Measurements from ENCODE around the gene LMNA.

The LMNA gene

GRCh38 chr1:156134716-156135435, 20.4 kb downstream of the LMNA start:
- H3K4me3 ChIP-seq (ENCODE audit: low read depth, low read length), result no peak overlapping the region
- H3K9ac ChIP-seq (ENCODE audit: low read depth, low read length), result no peak overlapping the region
- H3K9me3 ChIP-seq (ENCODE audit: control insufficient read depth, insufficient read depth, low read length), result no peaks in the 10 kb centered on the region
- H3K36me3 ChIP-seq (ENCODE audit: control insufficient read depth, insufficient read depth, low read length), result peaks cover 49% of the 10 kb centered on the region
- H3K4me1 ChIP-seq (ENCODE audit: control insufficient read depth, insufficient read depth, low read length), result peaks cover 3% of the 10 kb centered on the region
- no peak overlapping the region for H3K27ac ChIP-seq (ENCODE audit: low read depth, low read length)
- H3K27me3 ChIP-seq (ENCODE audit: control insufficient read depth, insufficient read depth, low read length), result no peaks in the 10 kb centered on the region

DNA sequence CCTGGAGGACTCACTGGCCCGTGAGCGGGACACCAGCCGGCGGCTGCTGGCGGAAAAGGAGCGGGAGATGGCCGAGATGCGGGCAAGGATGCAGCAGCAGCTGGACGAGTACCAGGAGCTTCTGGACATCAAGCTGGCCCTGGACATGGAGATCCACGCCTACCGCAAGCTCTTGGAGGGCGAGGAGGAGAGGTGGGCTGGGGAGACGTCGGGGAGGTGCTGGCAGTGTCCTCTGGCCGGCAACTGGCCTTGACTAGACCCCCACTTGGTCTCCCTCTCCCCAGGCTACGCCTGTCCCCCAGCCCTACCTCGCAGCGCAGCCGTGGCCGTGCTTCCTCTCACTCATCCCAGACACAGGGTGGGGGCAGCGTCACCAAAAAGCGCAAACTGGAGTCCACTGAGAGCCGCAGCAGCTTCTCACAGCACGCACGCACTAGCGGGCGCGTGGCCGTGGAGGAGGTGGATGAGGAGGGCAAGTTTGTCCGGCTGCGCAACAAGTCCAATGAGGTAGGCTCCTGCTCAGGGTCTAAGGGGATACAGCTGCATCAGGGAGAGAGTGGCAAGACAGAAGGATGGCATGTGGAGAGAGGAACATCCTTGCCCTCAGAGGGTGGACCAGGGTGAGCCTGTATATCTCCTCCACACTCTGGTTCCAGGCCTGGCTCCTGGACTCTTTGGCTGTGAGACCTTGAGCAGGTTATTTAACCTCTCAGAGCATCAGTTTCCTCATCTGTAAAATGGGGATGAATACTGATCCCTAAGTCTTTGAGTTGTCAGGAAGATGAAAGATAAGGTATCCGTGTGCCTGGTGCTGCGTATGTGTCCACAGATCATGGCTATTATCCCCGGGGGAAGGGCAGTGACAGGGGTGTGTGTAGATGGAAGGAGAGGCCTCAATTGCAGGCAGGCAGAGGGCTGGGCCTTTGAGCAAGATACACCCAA, 21.7 kb downstream of the LMNA start:
- peaks cover 49% of the 10 kb centered on the region for H3K36me3 ChIP-seq (ENCODE audit: control insufficient read depth, insufficient read depth, low read length)
- H3K4me1 ChIP-seq (ENCODE audit: control insufficient read depth, insufficient read depth, low read length), result no peaks in the 10 kb centered on the region
- H3K9ac ChIP-seq (ENCODE audit: low read depth, low read length), result no peak overlapping the region
- no peaks in the 10 kb centered on the region for H3K27me3 ChIP-seq (ENCODE audit: control insufficient read depth, insufficient read depth, low read length)
- H3K9me3 ChIP-seq (ENCODE audit: control insufficient read depth, insufficient read depth, low read length), result no peaks in the 10 kb centered on the region
- H3K27ac ChIP-seq (ENCODE audit: low read depth, low read length), result no peak overlapping the region
- H3K4me3 ChIP-seq (ENCODE audit: low read depth, low read length), result no peak overlapping the region

- peaks cover 49% of the 10 kb centered on the region for H3K36me3 ChIP-seq (ENCODE audit: control insufficient read depth, insufficient read depth, low read length)
- H3K4me1 ChIP-seq (ENCODE audit: control insufficient read depth, insufficient read depth, low read length), result peaks cover 6% of the 10 kb centered on the region; the same call in 1 of the 2 replicates
- no peak overlapping the region for H3K4me3 ChIP-seq (ENCODE audit: low read depth, low read length)
- no peak overlapping the region for H3K9ac ChIP-seq (ENCODE audit: low read depth, low read length)
- no peaks in the 10 kb centered on the region for H3K27me3 ChIP-seq (ENCODE audit: control insufficient read depth, insufficient read depth, low read length)
- H3K9me3 ChIP-seq (ENCODE audit: control insufficient read depth, insufficient read depth, low read length), result no peaks in the 10 kb centered on the region
- no peak overlapping the region for H3K27ac ChIP-seq (ENCODE audit: low read depth, low read length)
Measured at GRCh38 chr1:156136970-156137483, 22.5 kb downstream of the LMNA start.

DNA sequence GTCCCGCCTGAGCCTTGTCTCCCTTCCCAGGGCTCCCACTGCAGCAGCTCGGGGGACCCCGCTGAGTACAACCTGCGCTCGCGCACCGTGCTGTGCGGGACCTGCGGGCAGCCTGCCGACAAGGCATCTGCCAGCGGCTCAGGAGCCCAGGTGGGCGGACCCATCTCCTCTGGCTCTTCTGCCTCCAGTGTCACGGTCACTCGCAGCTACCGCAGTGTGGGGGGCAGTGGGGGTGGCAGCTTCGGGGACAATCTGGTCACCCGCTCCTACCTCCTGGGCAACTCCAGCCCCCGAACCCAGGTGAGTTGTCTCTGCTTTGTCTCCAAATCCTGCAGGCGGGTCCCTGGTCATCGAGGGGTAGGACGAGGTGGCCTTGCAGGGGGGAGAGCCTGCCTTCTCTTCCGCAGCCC, 24.0 kb downstream of the LMNA start:
- Histone ChIP-seq H3K36me3 (ENCODE audit: control insufficient read depth, insufficient read depth, low read length) (peaks cover 49% of the 10 kb centered on the region), H3K9ac (ENCODE audit: low read depth, low read length) (no peak overlapping the region), H3K27ac (ENCODE audit: low read depth, low read length) (no peak overlapping the region), H3K9me3 (ENCODE audit: control insufficient read depth, insufficient read depth, low read length) (no peaks in the 10 kb centered on the region), H3K4me1 (ENCODE audit: control insufficient read depth, insufficient read depth, low read length) (peaks cover 6% of the 10 kb centered on the region; the same call in 1 of the 2 replicates), H3K27me3 (ENCODE audit: control insufficient read depth, insufficient read depth, low read length) (no peaks in the 10 kb centered on the region), H3K4me3 (ENCODE audit: low read depth, low read length) (no peak overlapping the region)

DNA sequence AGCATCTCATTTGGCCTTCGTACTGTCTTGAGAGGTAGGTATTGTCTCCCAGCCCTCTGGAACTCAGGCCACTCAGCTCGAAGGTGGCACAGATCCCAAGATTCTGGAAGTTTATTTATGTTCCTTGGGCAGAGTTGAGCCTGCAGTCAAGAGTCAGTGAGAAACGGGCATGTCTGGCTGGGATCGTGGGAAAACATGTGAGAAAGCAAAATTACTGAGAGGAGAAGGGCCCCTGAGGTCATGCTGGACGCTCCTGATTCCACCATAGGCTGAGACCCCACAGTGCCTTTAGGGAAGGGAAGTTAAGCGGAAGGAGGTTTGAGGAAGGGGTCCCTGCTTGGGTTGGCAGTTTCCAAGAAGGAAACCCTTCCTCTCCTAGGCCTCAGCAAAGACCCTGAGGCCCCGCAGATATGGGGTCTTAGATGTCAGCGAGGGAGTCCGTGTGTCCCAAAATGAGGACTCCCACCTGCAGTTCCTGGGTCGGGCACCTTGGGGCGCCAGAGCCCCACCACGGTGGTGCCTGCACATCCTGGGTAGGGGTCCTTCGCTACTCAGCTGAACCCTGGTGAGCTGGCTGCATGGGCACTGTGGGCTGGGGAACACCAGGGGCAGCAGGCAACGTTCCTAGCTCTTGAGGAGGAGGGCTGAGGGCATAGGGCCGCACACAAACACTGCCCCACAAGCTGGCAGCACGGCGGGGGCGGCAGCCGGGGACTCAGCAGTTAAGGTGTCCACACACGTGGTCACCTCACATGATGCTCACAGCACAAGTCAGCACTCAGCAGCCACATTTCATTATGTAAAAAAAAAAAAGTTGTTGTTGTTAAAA, 26.6 kb downstream of the LMNA start:
- Histone ChIP-seq H3K9me3 (ENCODE audit: control insufficient read depth, insufficient read depth, low read length) (no peaks in the 10 kb centered on the region), H3K9ac (ENCODE audit: low read depth, low read length) (no peak overlapping the region), H3K4me1 (ENCODE audit: control insufficient read depth, insufficient read depth, low read length) (peaks cover 10% of the 10 kb centered on the region), H3K36me3 (ENCODE audit: control insufficient read depth, insufficient read depth, low read length) (peaks cover 25% of the 10 kb centered on the region), H3K4me3 (ENCODE audit: low read depth, low read length) (no peak overlapping the region), H3K27ac (ENCODE audit: low read depth, low read length) (peak overlapping the region; percentile 18), H3K27me3 (ENCODE audit: control insufficient read depth, insufficient read depth, low read length) (no peaks in the 10 kb centered on the region)

DNA sequence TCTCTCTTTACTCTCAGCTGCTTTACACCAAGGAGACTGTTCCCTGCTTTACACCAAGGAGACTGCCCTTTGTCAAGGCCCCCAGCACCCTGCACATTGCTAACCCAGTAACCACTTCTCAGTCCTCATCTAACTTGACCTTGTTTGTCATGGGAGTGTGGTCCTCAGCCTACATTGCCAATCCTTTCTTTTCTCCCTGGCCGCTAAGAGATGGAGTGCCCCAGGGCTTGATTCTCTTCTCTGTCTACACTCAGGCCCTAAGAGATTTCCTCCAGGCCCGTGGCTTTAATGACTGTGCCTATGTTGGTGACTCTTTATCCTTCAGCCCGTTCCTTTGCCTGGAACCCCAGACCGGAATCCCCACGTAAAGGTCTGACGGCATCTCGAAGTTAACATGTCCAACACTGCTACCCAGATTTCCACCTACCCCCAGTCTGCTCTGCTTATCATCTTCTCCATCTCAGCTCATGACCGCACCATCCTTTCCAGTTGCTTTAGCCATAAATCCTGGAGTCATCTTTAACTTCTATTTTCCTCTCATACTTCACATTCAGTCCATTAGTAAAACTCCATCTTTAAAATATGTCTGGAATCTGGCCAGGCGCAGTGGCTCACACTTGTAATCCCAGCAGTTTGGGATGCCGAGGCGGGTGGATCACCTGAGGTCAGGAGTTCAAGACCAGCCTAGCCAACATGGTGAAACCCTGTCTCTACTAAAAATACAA, 29.4 kb downstream of the LMNA start:
- Histone ChIP-seq H3K27ac (ENCODE audit: low read depth, low read length) (no peak overlapping the region), H3K9ac (ENCODE audit: low read depth, low read length) (no peak overlapping the region)

DNA sequence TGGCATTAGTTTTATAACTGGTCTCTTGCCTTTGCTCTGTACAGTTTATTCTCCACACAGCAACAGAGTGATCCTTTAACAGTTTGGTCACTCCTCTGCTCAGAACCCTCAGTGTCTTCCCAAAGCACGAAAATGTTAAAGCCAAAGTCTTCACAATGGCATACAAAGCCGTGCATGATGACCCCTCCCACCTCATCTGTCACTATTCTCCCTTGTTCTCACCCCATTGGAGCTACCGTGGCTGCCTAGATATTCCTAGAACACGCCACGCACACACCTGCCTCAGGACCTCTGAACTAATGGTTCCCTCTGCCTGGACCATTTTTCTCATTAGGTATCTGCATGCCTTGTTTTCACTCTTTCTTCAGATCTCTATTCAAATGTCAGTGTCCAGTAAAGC, 30.2 kb downstream of the LMNA start:
- no peak overlapping the region for H3K27ac ChIP-seq (ENCODE audit: low read depth, low read length)
- no peaks in the 10 kb centered on the region for H3K9me3 ChIP-seq (ENCODE audit: control insufficient read depth, insufficient read depth, low read length)
- no peak overlapping the region for H3K9ac ChIP-seq (ENCODE audit: low read depth, low read length)

More for the DNA sequence above, 29.4 kb downstream of the LMNA start:
- no peaks in the 10 kb centered on the region for H3K27me3 ChIP-seq (ENCODE audit: control insufficient read depth, insufficient read depth, low read length)
- H3K4me3 ChIP-seq (ENCODE audit: low read depth, low read length), result no peak overlapping the region
- H3K36me3 ChIP-seq (ENCODE audit: control insufficient read depth, insufficient read depth, low read length), result no peaks in the 10 kb centered on the region
- H3K4me1 ChIP-seq (ENCODE audit: control insufficient read depth, insufficient read depth, low read length), result peaks cover 21% of the 10 kb centered on the region
- H3K9me3 ChIP-seq (ENCODE audit: control insufficient read depth, insufficient read depth, low read length), result no peaks in the 10 kb centered on the region

DNA sequence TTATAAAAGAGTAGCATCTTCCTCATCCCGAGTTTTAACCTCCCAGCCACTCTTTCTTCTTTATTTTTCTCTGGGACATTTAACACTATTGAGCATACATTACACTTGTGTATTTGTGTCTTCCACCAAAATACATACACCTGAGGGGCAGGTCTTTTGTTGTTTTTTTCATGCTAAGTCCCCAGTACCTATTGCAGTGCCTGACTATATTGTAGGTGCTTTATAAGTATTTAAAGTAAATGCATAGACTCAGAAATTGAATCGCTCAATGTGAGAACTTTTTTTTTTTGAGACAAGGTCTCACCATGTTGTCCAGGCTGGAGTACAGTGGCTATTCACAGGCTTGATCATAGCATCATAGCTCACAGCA, 31.1 kb downstream of the LMNA start:
- H3K9me3 ChIP-seq (ENCODE audit: control insufficient read depth, insufficient read depth, low read length), result no peaks in the 10 kb centered on the region
- no peaks in the 10 kb centered on the region for H3K27me3 ChIP-seq (ENCODE audit: control insufficient read depth, insufficient read depth, low read length)
- no peaks in the 10 kb centered on the region for H3K36me3 ChIP-seq (ENCODE audit: control insufficient read depth, insufficient read depth, low read length)
- peaks cover 35% of the 10 kb centered on the region for H3K4me1 ChIP-seq (ENCODE audit: control insufficient read depth, insufficient read depth, low read length)
- no peak overlapping the region for H3K9ac ChIP-seq (ENCODE audit: low read depth, low read length)
- no peak overlapping the region for H3K4me3 ChIP-seq (ENCODE audit: low read depth, low read length)
- peak overlapping the region; percentile 37 for H3K27ac ChIP-seq (ENCODE audit: low read depth, low read length)

More for the DNA sequence above, 30.2 kb downstream of the LMNA start:
- no peaks in the 10 kb centered on the region for H3K36me3 ChIP-seq (ENCODE audit: control insufficient read depth, insufficient read depth, low read length)
- H3K4me1 ChIP-seq (ENCODE audit: control insufficient read depth, insufficient read depth, low read length), result peaks cover 28% of the 10 kb centered on the region
- H3K4me3 ChIP-seq (ENCODE audit: low read depth, low read length), result no peak overlapping the region
- H3K27me3 ChIP-seq (ENCODE audit: control insufficient read depth, insufficient read depth, low read length), result no peaks in the 10 kb centered on the region

DNA sequence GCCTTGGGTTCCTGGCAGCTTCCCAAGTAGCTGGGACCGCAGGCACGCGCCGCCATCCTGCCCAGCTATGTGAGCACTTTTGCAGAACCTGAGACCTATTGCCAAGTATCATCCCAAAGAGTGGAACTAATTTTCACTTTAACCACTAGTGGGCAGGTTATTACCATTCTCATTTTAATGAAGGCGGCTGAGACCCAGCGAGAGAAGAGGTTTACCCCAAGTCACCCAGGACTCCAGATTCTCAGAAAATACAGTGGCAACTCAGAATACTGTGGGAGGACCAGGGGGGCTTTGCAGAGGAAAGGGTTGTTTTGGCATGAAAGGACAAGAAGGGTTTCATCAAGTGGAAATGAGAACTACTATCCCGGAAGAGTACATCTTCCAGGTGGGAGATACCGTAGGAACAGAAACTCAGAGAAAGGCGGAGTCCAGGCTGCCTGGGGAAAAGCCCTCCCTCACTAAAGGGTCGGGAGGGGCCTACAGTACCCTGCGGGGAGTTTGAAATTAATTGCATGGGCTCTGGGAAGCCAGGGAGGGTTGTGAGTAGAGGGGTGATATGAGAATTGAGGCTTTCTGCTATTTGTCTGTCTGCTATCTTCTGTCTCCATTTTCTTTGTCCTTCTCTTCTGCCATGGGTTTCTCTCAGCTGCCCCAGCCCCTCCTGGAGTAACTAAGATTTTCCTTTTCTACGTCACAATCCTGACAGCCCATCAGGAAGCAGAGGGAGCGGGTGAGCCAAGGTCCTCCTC, 31.7 kb downstream of the LMNA start:
- Histone ChIP-seq H3K27me3 (ENCODE audit: control insufficient read depth, insufficient read depth, low read length) (no peaks in the 10 kb centered on the region), H3K27ac (ENCODE audit: low read depth, low read length) (peak overlapping the region; percentile 37), H3K4me3 (ENCODE audit: low read depth, low read length) (peak overlapping the region; percentile 37; the same call in 1 of the 2 replicates), H3K36me3 (ENCODE audit: control insufficient read depth, insufficient read depth, low read length) (no peaks in the 10 kb centered on the region), H3K4me1 (ENCODE audit: control insufficient read depth, insufficient read depth, low read length) (peaks cover 41% of the 10 kb centered on the region), H3K9ac (ENCODE audit: low read depth, low read length) (no peak overlapping the region), H3K9me3 (ENCODE audit: control insufficient read depth, insufficient read depth, low read length) (no peaks in the 10 kb centered on the region)

All from HUES48 (cell line).